ENCODE measurements around the gene ERLIN1. TPM values are rescaled to one million over a fixed set of nuclear protein-coding genes. Genes with fewer than 3 reads are reported as not detected.

Gene ERLIN1
- total RNA-seq, 1 experiment from 2014 or later: 24.9 TPM

- no peaks in the 10 kb centered on the region for H3K79me2 ChIP-seq (ENCODE audit: low read depth)
- H3K27ac ChIP-seq: no peak overlapping the region
- ChIA-PET CTCF (no interaction called here), POLR2A (ENCODE audit: unreplicated experiment) (no interaction called here)
- no peak for DNase-seq
- no peaks in the 10 kb centered on the region for H3F3A ChIP-seq (ENCODE audit: insufficient read depth, low read depth)
- no peaks in the 10 kb centered on the region for H3K9me3 ChIP-seq (ENCODE audit: insufficient read depth, low read depth)
- H4K20me1 ChIP-seq (ENCODE audit: insufficient read depth): no peaks in the 10 kb centered on the region
- H2AFZ ChIP-seq: no peak overlapping the region
- H3K4me2 ChIP-seq: no peak overlapping the region
- H3K4me1 ChIP-seq (replicated peaks; ENCODE audit: insufficient read depth): no peaks in the 10 kb centered on the region
- H3K27me3 ChIP-seq (ENCODE audit: insufficient read depth, low read depth): no peaks in the 10 kb centered on the region
- no TSS peak for BruUV-seq (replicated peaks)
- intact Hi-C loops (cut with micrococcal nuclease; ENCODE audit: unreplicated experiment): no loop called here
- H3K9me2 ChIP-seq (ENCODE audit: insufficient read depth): no peaks in the 10 kb centered on the region
- no peak for TF ChIP-seq CTCF (conservative IDR thresholded peaks at IDR 0.05)
- no peak for TF ChIP-seq EZH2 (IDR thresholded peaks at IDR 0.05; ENCODE audit: low read depth)
- H3K4me3 ChIP-seq: no peak overlapping the region
- H3K36me3 ChIP-seq (ENCODE audit: low read depth): no peaks in the 10 kb centered on the region
Observed at GRCh38 chr10:100201549-100201948, 15.7 kb upstream of the ERLIN1 start.

- H3K4me1 ChIP-seq (replicated peaks; ENCODE audit: insufficient read depth): no peaks in the 10 kb centered on the region
- no peaks in the 10 kb centered on the region for H3K79me2 ChIP-seq (ENCODE audit: low read depth)
- ChIA-PET CTCF (no interaction called here), POLR2A (ENCODE audit: unreplicated experiment) (no interaction called here)
- no TSS peak for BruUV-seq (replicated peaks)
- no peaks in the 10 kb centered on the region for H4K20me1 ChIP-seq (ENCODE audit: insufficient read depth)
- no peaks in the 10 kb centered on the region for H3F3A ChIP-seq (ENCODE audit: insufficient read depth, low read depth)
- no peak for DNase-seq
- no peak overlapping the region for H3K4me2 ChIP-seq
- no peak overlapping the region for H3K27ac ChIP-seq
- H3K4me3 ChIP-seq: no peak overlapping the region
- H3K36me3 ChIP-seq (ENCODE audit: low read depth): no peaks in the 10 kb centered on the region; the same call in 1 of the 2 replicates
- H3K9me2 ChIP-seq (ENCODE audit: insufficient read depth): no peaks in the 10 kb centered on the region
- no peaks in the 10 kb centered on the region for H3K9me3 ChIP-seq (ENCODE audit: insufficient read depth, low read depth)
- intact Hi-C loops (cut with micrococcal nuclease; ENCODE audit: unreplicated experiment): no loop called here
- TF ChIP-seq CTCF (conservative IDR thresholded peaks at IDR 0.05) (no peak), EZH2 (IDR thresholded peaks at IDR 0.05; ENCODE audit: low read depth) (no peak)
- no peaks in the 10 kb centered on the region for H3K27me3 ChIP-seq (ENCODE audit: insufficient read depth, low read depth)
- H2AFZ ChIP-seq: no peak overlapping the region
Observed at GRCh38 chr10:100194711-100195110, 8.9 kb upstream of the ERLIN1 start.

GRCh38 chr10:100192350-100192749 lies 6.5 kb upstream of the ERLIN1 start:
- no TSS peak for BruUV-seq (replicated peaks)
- no peaks in the 10 kb centered on the region for H3F3A ChIP-seq (ENCODE audit: insufficient read depth, low read depth)

More at GRCh38 chr10:100192350-100192749, 6.5 kb upstream of the ERLIN1 start:
- peaks cover 9% of the 10 kb centered on the region for H3K79me2 ChIP-seq (ENCODE audit: low read depth)
- H3K27ac ChIP-seq: no peak overlapping the region
- intact Hi-C loops (cut with micrococcal nuclease; ENCODE audit: unreplicated experiment): no loop called here
- H3K9me3 ChIP-seq (ENCODE audit: insufficient read depth, low read depth): no peaks in the 10 kb centered on the region
- TF ChIP-seq CTCF (conservative IDR thresholded peaks at IDR 0.05) (no peak), EZH2 (IDR thresholded peaks at IDR 0.05; ENCODE audit: low read depth) (no peak)
- POLR2A ChIA-PET (ENCODE audit: unreplicated experiment): no interaction called here
- no peaks in the 10 kb centered on the region for H3K9me2 ChIP-seq (ENCODE audit: insufficient read depth)
- no peak overlapping the region for H3K4me2 ChIP-seq
- peaks cover 3% of the 10 kb centered on the region; the same call in 1 of the 2 replicates for H3K36me3 ChIP-seq (ENCODE audit: low read depth)
- CTCF ChIA-PET: no interaction called here
- no peaks in the 10 kb centered on the region for H4K20me1 ChIP-seq (ENCODE audit: insufficient read depth)
- H3K27me3 ChIP-seq (ENCODE audit: insufficient read depth, low read depth): no peaks in the 10 kb centered on the region
- H3K4me1 ChIP-seq (replicated peaks; ENCODE audit: insufficient read depth): peaks cover 3% of the 10 kb centered on the region; the same call in 1 of the 2 replicates
- no peak for DNase-seq
- H2AFZ ChIP-seq: no peak overlapping the region
- H3K4me3 ChIP-seq: no peak overlapping the region

Measured in PC-9 (cell line).